Measurements from ENCODE around the gene LRRC75A.

GRCh38 chr17:16446338-16446983 is 45.5 kb downstream of the LRRC75A start:
- TF ChIP-seq CTCF (conservative IDR thresholded peaks at IDR 0.05; ENCODE audit: low read depth, low read length) (no peak), EZH2 (IDR thresholded peaks at IDR 0.05; ENCODE audit: borderline replicate concordance, low read depth, low read length, poor library complexity, severe bottlenecking) (no peak)

All from A673 (cell line).